ENCODE results near the gene HM13.
A peak's percentile ranks its signal among the peaks of the same experiment; 100 is the strongest.
"Not testable (repeated sequence)": the region's sequence is repeated elsewhere in the genome, so short reads cannot be mapped to it uniquely, and the experiment has no call there.

Gene HM13, protein sequence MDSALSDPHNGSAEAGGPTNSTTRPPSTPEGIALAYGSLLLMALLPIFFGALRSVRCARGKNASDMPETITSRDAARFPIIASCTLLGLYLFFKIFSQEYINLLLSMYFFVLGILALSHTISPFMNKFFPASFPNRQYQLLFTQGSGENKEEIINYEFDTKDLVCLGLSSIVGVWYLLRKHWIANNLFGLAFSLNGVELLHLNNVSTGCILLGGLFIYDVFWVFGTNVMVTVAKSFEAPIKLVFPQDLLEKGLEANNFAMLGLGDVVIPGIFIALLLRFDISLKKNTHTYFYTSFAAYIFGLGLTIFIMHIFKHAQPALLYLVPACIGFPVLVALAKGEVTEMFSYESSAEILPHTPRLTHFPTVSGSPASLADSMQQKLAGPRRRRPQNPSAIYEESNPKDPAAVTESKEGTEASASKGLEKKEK

DNA sequence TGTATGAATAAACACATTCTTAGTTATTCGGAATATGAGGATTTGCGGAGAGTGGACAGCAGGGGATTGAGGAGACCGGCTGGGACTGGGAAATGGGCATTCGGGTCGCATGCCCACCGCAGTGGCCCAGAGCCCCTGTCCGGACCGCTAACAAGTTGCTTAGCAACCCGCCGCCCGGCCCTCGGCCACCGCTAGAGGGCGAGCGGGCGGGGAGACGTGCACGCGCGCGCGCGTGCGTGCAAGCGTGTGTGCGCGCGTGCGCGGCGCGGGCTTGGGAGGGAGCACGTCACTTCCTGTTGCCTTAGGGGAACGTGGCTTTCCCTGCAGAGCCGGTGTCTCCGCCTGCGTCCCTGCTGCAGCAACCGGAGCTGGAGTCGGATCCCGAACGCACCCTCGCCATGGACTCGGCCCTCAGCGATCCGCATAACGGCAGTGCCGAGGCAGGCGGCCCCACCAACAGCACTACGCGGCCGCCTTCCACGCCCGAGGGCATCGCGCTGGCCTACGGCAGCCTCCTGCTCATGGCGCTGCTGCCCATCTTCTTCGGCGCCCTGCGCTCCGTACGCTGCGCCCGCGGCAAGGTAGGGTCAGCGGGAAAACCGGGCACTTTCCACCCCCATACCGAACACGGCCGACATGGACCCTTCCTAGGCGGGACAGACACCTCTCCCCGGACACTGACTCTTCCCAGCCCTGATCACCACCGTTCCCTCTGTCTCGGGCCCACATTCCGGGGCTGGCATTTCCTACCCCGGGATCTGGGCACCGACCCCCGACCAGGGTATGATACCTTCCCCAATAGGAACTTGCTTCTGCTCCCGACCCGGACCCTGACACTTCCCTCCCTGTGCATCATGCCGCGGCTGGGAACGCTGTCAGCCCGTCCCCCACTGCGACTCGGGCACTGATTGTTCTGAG is at the start of gene HM13:
TSS of gene HM13 (plus strand) at position 289 of the 918 bp plus-strand sequence. CDS start at position 399, 110 bp downstream.
- TF ChIP-seq ZNF274 (IDR thresholded peaks at IDR 0.05; ENCODE audit: low read depth, low read length): no peak
- peak within 1 kb of the TSS; percentile 82 for H3K4me3 ChIP-seq (ENCODE audit: low read length)

- not testable (repeated sequence) for H3K4me3 ChIP-seq (ENCODE audit: low read length)
Measured at GRCh38 chr20:31470946-31471345, 43.3 kb upstream of the HM13 start.

DNA sequence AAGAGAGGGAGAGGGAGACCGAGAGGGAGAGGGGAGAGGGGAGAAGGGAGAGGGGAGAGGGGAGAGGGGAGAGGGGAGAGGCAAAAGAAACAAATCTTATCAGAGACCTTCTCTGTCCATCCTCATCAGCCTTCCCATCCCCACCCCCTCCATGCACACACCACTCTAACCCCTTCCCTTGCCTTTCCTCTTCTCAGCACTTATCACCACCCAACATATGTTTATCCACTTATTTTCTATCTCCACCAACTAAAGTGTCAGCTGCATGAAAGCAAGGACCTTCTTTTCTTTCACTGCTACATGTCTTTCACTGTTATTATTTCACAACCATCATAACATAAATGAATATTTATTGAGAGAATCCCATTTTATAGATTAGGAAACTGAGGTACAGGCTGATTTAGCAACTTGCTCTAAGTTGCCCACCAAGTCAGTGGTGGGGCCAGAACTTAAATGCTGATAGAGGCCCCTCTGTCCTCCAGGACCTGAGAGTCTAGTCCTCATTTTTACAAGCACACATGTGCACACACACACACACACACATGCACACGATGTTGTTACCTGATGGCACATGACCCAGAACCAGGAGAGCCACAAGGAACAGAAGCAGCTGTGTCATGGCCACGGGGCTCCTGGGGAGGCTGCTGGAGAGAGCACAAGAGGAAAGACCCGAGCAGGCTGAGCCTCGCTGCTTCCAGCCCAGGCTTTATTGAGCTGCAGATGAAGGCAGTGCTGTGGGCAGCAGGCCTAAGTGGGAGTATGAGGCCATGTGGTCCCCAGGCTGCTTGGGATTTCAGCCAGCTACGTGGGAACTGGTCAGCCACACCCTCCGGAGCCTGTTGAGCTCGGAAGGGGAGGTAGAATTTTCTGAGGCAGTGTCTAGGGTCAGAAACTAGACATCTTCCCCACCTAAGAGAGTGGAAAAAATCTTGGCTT is 41.6 kb upstream of the HM13 start:
- TF ChIP-seq ZNF274 (IDR thresholded peaks at IDR 0.05; ENCODE audit: low read depth, low read length): no peak
- no peak overlapping the region for H3K4me3 ChIP-seq (ENCODE audit: low read length)

DNA sequence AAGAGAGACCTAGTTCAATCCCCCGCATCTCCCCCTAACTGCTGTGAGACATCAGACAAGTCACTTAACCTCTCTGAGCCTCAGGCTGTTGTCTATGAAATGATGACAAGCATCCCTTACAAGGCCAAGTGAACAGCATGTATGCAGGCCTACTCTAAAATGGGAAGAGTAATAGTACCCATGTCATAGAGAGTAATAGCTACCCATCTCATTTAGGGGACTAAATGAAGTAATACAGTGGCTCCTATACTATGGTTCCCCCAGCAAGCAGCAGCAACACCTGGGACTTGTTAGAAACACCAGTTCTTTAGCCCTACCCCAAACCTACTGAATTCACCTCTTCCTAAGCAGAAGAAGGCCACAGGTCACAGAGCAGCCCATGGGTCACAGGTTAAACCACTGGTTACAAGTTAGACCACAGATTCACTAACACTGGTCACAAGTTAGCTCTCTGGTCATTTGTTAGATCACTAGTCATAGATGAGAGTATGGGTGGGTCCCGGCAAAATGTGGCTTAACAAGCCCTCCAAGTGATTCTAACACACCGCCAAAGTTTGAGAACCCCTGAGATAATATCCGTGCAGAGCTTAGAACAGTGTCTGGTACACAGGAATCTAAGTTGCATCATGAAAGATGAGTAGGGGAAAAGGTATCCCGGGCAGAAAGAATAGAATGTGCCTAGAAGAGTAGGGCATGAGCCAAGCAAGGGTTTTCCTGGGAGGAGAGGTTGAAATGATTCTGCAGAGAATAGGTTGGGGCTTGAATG is 40.7 kb upstream of the HM13 start:
- no peak overlapping the region for H3K4me3 ChIP-seq (ENCODE audit: low read length)

DNA sequence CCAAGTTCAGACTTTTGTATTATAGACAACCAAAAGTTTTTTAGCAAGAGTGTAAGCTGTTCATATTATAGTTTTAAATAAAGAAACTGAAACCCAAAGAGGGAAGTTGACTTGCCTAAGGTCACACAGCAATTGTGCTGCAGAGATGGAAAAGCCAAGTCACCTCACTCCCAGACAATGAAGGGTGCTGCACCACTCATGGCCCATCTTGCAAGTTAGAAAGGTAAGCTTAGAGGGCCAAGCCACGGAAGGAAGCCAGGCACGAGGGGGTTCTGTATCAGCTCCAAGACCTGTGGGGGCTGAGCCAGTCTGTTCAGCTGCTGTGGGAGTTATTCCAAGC is 40.2 kb upstream of the HM13 start:
- no peak for TF ChIP-seq ZNF274 (IDR thresholded peaks at IDR 0.05; ENCODE audit: low read depth, low read length)
- H3K4me3 ChIP-seq (ENCODE audit: low read length): no peak overlapping the region

More for the DNA sequence above, 40.7 kb upstream of the HM13 start:
- TF ChIP-seq ZNF274 (IDR thresholded peaks at IDR 0.05; ENCODE audit: low read depth, low read length): no peak

- TF ChIP-seq ZNF274 (IDR thresholded peaks at IDR 0.05; ENCODE audit: low read depth, low read length): no peak
- H3K4me3 ChIP-seq (ENCODE audit: low read length): no peak within 1 kb of the TSS
Measured at GRCh38 chr20:31474758-31475427, 39.3 kb upstream of the HM13 start, which contains the start of the genes DEFB124 and REM1. DEFB124 (minus strand) TSS chr20:31475127; CDS start chr20:31473013, 2,114 bp downstream. REM1 (plus strand) TSS chr20:31475288; CDS start chr20:31476446, 1,158 bp downstream.

DNA sequence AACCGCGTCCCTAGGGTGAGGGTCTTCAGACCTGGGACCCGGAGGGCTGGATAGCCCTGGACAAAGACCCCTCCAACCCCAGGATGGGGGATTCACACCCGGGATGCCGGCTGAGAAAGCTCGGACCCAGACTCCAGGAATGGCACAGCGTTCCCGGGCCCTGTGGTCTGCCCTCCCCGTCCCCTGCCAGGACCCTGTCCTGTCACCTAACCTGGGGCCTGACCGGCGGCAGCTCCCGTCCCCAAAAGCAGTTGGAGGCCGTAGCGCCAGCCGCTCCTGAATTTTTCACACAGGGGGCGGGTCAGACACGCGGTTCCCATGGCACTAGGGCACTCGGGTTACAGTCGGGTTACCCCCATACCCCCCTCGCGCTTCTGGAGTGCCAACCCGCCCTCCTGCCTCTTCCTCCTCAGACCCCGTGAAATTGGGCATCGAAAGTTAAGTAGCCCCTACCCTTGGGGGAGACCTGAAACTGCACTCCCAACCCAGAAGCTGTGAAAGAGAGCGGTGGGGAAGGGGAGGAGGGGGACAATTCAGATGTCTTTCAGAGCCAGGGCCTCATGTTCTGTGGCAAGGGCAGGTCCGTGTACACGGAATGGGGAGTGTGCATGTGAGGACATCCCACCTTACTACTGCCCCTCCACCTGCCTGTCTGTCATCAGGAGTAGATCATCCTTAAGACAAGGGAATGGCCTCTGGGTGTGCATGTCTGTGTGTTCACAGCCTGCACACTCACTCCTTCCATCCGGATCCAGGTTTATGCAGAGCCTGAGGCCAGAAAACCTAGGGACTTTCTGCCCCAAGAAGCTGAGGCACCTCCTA is 38.6 kb upstream of the HM13 start:
- no peak for TF ChIP-seq ZNF274 (IDR thresholded peaks at IDR 0.05; ENCODE audit: low read depth, low read length)
- no peak overlapping the region for H3K4me3 ChIP-seq (ENCODE audit: low read length)

- H3K4me3 ChIP-seq (ENCODE audit: low read length): no peak overlapping the region
- no peak for TF ChIP-seq ZNF274 (IDR thresholded peaks at IDR 0.05; ENCODE audit: low read depth, low read length)
Measured at GRCh38 chr20:31476294-31476585, 38.0 kb upstream of the HM13 start.

DNA sequence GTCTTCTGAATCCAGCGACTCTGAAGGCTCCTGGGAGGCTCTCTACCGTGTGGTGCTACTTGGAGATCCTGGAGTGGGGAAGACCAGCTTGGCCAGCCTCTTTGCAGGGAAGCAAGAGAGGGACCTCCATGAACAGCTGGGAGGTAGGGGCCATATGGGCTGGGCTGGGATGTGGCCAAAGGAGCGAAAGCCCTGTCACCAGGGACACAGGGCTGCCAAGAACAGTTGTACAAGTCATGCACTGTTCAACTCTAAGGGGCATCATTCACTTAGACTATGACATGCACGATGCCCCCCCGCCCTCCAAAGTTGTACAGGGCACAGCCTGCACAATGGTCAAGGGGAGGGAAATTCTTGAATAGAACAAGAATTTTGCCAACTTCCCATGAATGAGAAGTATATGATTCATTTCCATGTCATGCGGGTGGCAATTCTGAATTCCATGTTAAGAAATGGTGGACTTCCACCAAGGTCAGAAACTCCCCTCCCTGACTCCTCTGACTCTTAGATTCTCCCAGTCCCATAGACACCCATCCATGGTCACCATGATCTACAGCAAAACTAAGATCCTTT is 37.5 kb upstream of the HM13 start:
- no peak for TF ChIP-seq ZNF274 (IDR thresholded peaks at IDR 0.05; ENCODE audit: low read depth, low read length)
- H3K4me3 ChIP-seq (ENCODE audit: low read length): no peak overlapping the region

DNA sequence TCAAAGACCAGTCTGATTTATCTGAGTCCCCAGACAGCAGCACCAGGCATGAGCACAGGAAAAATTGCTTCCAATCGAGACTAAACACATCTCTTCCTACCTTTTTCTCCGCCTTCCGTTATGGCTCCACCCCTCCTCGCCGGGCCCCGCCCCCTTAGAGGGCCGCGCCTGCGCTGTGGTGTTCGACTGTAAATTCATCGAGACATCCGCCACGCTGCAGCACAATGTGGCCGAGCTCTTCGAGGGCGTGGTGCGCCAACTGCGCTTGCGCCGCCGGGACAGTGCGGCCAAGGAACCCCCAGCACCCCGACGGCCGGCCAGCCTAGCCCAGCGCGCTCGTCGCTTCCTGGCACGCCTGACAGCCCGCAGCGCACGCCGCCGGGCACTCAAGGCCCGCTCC is 30.2 kb upstream of the HM13 start:
- no peak overlapping the region for H3K4me3 ChIP-seq (ENCODE audit: low read length)
- no peak for TF ChIP-seq ZNF274 (IDR thresholded peaks at IDR 0.05; ENCODE audit: low read depth, low read length)

DNA sequence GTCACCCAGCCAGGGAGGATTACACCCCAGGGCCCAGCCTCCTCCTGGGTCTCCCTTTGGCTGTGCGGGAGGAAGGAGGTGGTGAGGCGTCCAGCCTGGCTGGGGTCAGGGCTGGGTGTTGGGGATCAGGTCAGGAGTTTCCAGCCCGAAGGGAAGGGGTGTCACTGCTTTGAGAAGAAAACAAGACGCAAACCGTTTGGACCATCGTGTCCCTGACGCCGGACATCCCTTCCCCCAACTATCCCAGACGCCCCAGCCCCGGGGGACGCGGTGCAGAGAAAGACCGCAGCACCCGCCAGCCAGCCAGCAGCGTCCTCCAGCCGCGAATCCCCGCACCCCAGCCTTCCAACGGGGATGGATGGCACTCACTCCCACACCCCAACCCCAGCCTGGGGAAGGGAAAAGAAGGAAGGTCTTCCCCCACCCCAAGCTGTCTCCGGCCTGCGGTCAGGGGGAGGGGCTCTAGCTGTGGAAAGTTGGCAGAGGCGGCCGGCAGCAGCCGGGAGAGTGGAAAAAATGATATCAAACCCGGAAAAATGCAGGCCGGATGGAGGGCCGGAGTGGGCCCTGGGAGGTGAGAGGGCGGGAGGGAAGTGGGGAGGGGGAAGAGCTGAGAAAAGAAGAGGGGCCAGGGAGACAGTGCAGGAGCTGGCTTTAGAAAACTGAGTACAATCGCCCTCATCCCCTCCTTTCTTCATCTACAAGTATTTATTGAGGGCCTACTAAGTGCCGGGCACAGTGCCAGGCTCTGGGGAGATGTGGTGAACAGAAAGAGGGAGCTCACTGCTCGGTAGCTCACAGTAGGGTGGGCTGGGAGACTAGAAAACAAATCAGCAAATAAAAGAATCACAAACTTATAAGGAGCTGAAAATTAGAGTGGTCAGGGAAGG is 28.5 kb upstream of the HM13 start:
- H3K4me3 ChIP-seq (ENCODE audit: low read length): no peak overlapping the region
- no peak for TF ChIP-seq ZNF274 (IDR thresholded peaks at IDR 0.05; ENCODE audit: low read depth, low read length)

Measured in GM08714 (cell line).